Caco-2 (cell line): ENCODE data around the gene ZBTB21. TPM values are rescaled to one million over a fixed set of nuclear protein-coding genes. Genes with fewer than 3 reads are reported as not detected.

Experiments used
- BruUV-seq: library from RNA; stranded (reverse); fragments of 400-500 nt; replicated peaks from 2 replicates; lab custom pipeline; 2021; lab: Mats Ljungman, UMichigan
- CTCF ChIA-PET: fragments of 300-600 bp; sonication (Branson Sonifier 250); formaldehyde crosslinking; loops from one replicate; lab custom pipeline; 2022; ENCODE audit warnings: antibody characterized with exemption; lab: Charles Lee
- POLR2A ChIA-PET: fragments of 300-600 bp; sonication (Branson Sonifier 250); formaldehyde crosslinking; loops from one replicate; lab custom pipeline; 2022; ENCODE audit warnings: antibody characterized with exemption; lab: Charles Lee
- DNase-seq, 2 experiments: peaks; one replicate each; pipeline versions ENCODE4 v3.0.0 to v3.0.0-alpha.2; 2020 to 2022
- H3K27me3 ChIP-seq: replicated peaks from 2 replicates; pipeline ENCODE4 v1.6.0; 2011; ENCODE audit warnings: low read length; ENCODE audit not compliant: control insufficient read depth, insufficient read depth
- H3K36me3 ChIP-seq: 2 replicates; pipeline ENCODE4 v1.5.1; 2011; ENCODE audit warnings: low read length; ENCODE audit not compliant: control insufficient read depth, insufficient read depth
- H3K4me1 ChIP-seq: fragments of 250-450 bp; sonication (Bioruptor Pico); 2 replicates; pipeline ENCODE4 v1.5.1; 2020; ENCODE audit warnings: mild to moderate bottlenecking
- H3K4me3 ChIP-seq: 2 replicates; pipeline ENCODE4 v1.5.1; 2011; ENCODE audit warnings: low read depth, mild to moderate bottlenecking, control low read depth, low read length
- H3K9me3 ChIP-seq: fragments of 250-450 bp; sonication (Bioruptor Pico); 2 replicates; pipeline ENCODE4 v1.5.1; 2020; ENCODE audit warnings: mild to moderate bottlenecking, moderate library complexity
- H3K27ac Mint-ChIP-seq: one replicate; pipeline ENCODE4 v1.8.0; 2022; ENCODE audit warnings: mixed read lengths; ENCODE audit not compliant: unreplicated experiment
- H3K27me3 Mint-ChIP-seq: one replicate; pipeline ENCODE4 v1.8.0; 2022; ENCODE audit warnings: mixed read lengths; ENCODE audit not compliant: insufficient read depth, unreplicated experiment
- H3K36me3 Mint-ChIP-seq: one replicate; pipeline ENCODE4 v1.8.0; 2022; ENCODE audit warnings: mild to moderate bottlenecking, mixed read lengths; ENCODE audit not compliant: insufficient read depth, unreplicated experiment
- H3K4me1 Mint-ChIP-seq: one replicate; pipeline ENCODE4 v1.8.0; 2022; ENCODE audit warnings: low read depth, mixed read lengths; ENCODE audit not compliant: unreplicated experiment
- H3K4me3 Mint-ChIP-seq: one replicate; pipeline ENCODE4 v1.8.0; 2022; ENCODE audit warnings: mild to moderate bottlenecking, moderate library complexity, mixed read lengths; ENCODE audit not compliant: unreplicated experiment
- H3K9me3 Mint-ChIP-seq: one replicate; pipeline ENCODE4 v1.8.0; 2022; ENCODE audit warnings: mixed read lengths; ENCODE audit not compliant: unreplicated experiment
- CTCF ChIP-seq, 2 experiments: fragments of 200-600 bp in 1 of 2; IDR thresholded peaks; 1 replicate in 1 of 2; 2 replicates in 1 of 2; pipeline versions ENCODE4 v1.5.1 to v1.8.0; 2011 to 2022; ENCODE audit warnings: antibody characterized with exemption in 1 of 2, control low read depth in 1 of 2, inconsistent platforms in 1 of 2, low read depth in 1 of 2, low read length in 1 of 2, mild to moderate bottlenecking in 1 of 2, moderate library complexity in 1 of 2; ENCODE audit not compliant: insufficient read depth in 1 of 2, severe bottlenecking in 1 of 2, unreplicated experiment in 1 of 2
- intact Hi-C: fragments of 100-400 bp; cut with micrococcal nuclease; formaldehyde crosslinking; loops from one replicate; pipeline ENCODE4 v1.10.0; 2022; ENCODE audit not compliant: unreplicated experiment
- total RNA-seq: library from RNA; stranded (reverse); gene quantifications from 2 replicates; pipeline ENCODE4 v1.2.3, GENCODE V29; 2022

Gene ZBTB21
- total RNA-seq, 1 experiment from 2014 or later, result 21.4 TPM

- Mint-ChIP-seq H3K27ac (no peak overlapping the region), H3K27me3 (no peaks in the 10 kb centered on the region), H3K4me3 (no peak overlapping the region), H3K36me3 (no peaks in the 10 kb centered on the region), H3K4me1 (peaks cover 1% of the 10 kb centered on the region), H3K9me3 (no peaks in the 10 kb centered on the region)
- no peaks in the 10 kb centered on the region for H3K36me3 ChIP-seq
- no TSS peak for BruUV-seq
- ChIA-PET POLR2A (no interaction called here), CTCF (no interaction called here)
- no peaks in the 10 kb centered on the region for H3K27me3 ChIP-seq
- no peaks in the 10 kb centered on the region for H3K9me3 ChIP-seq
- peaks cover under 1% of the 10 kb centered on the region; the same call in 1 of the 2 replicates for H3K4me1 ChIP-seq
- no peak for TF ChIP-seq CTCF (IDR thresholded peaks at IDR 0.05; ENCODE audit: insufficient read depth in 1 of 2, low read depth in 1 of 2, low read length in 1 of 2, severe bottlenecking in 1 of 2, unreplicated experiment in 1 of 2)
- intact Hi-C loops, result no loop called here
- DNase-seq, result no peak
- H3K4me3 ChIP-seq, result no peak overlapping the region
Observed at GRCh38 chr21:42032266-42032665, 22.1 kb upstream of the ZBTB21 start.

GRCh38 chr21:42031816-42032215, 21.7 kb upstream of the ZBTB21 start:
- no peaks in the 10 kb centered on the region for H3K9me3 Mint-ChIP-seq
- POLR2A ChIA-PET, result no interaction called here
- no TSS peak for BruUV-seq
- Histone ChIP-seq H3K4me1 (no peaks in the 10 kb centered on the region), H3K4me3 (no peak overlapping the region), H3K9me3 (no peaks in the 10 kb centered on the region), H3K36me3 (no peaks in the 10 kb centered on the region), H3K27me3 (no peaks in the 10 kb centered on the region)
- no peaks in the 10 kb centered on the region for H3K36me3 Mint-ChIP-seq
- CTCF ChIA-PET, result no interaction called here
- H3K4me1 Mint-ChIP-seq, result no peaks in the 10 kb centered on the region
- H3K27me3 Mint-ChIP-seq, result no peaks in the 10 kb centered on the region
- intact Hi-C loops, result no loop called here
- TF ChIP-seq CTCF (IDR thresholded peaks at IDR 0.05; ENCODE audit: insufficient read depth in 1 of 2, low read depth in 1 of 2, low read length in 1 of 2, severe bottlenecking in 1 of 2, unreplicated experiment in 1 of 2), result no peak
- H3K4me3 Mint-ChIP-seq, result no peak overlapping the region
- H3K27ac Mint-ChIP-seq, result no peak overlapping the region
- no peak for DNase-seq

GRCh38 chr21:42031241-42031640, 21.1 kb upstream of the ZBTB21 start:
- TF ChIP-seq CTCF (IDR thresholded peaks at IDR 0.05; ENCODE audit: insufficient read depth in 1 of 2, low read depth in 1 of 2, low read length in 1 of 2, severe bottlenecking in 1 of 2, unreplicated experiment in 1 of 2), result no peak
- CTCF ChIA-PET, result no interaction called here
- no peaks in the 10 kb centered on the region for H3K4me1 ChIP-seq
- Mint-ChIP-seq H3K27ac (no peak overlapping the region), H3K36me3 (no peaks in the 10 kb centered on the region), H3K4me3 (no peak overlapping the region), H3K9me3 (no peaks in the 10 kb centered on the region), H3K27me3 (no peaks in the 10 kb centered on the region), H3K4me1 (peaks cover 3% of the 10 kb centered on the region)
- no peaks in the 10 kb centered on the region for H3K27me3 ChIP-seq
- POLR2A ChIA-PET, result no interaction called here
- no peak for DNase-seq
- BruUV-seq, result no TSS peak
- no peak overlapping the region for H3K4me3 ChIP-seq
- intact Hi-C loops, result no loop called here
- H3K36me3 ChIP-seq, result no peaks in the 10 kb centered on the region
- H3K9me3 ChIP-seq, result no peaks in the 10 kb centered on the region
